Hematopoietic multipotent progenitor cell treated with erythropoietin and hydrocortisone succinate and interleukin-3 and kit ligand, for 8 days (in vitro differentiated cells): ENCODE results near the gene TRAP1.

Source experiments
- DNase-seq: peaks from one replicate; pipeline ENCODE4 v3.0.0-alpha.2; 2015

The TRAP1 gene

GRCh38 chr16:3717235-3718018, at the start of gene TRAP1:
TRAP1 (minus strand) TSS chr16:3717524; CDS start chr16:3717508, 16 bp downstream.
- peak; percentile 83 for DNase-seq

- DNase-seq = no peak
These were observed 48.9 kb upstream of the TRAP1 start for GRCh38 chr16:3766177-3766576.

GRCh38 chr16:3764409-3764808, 47.1 kb upstream of the TRAP1 start:
- no peak for DNase-seq

GRCh38 chr16:3762107-3762750, 44.9 kb upstream of the TRAP1 start:
- DNase-seq = no peak

DNA sequence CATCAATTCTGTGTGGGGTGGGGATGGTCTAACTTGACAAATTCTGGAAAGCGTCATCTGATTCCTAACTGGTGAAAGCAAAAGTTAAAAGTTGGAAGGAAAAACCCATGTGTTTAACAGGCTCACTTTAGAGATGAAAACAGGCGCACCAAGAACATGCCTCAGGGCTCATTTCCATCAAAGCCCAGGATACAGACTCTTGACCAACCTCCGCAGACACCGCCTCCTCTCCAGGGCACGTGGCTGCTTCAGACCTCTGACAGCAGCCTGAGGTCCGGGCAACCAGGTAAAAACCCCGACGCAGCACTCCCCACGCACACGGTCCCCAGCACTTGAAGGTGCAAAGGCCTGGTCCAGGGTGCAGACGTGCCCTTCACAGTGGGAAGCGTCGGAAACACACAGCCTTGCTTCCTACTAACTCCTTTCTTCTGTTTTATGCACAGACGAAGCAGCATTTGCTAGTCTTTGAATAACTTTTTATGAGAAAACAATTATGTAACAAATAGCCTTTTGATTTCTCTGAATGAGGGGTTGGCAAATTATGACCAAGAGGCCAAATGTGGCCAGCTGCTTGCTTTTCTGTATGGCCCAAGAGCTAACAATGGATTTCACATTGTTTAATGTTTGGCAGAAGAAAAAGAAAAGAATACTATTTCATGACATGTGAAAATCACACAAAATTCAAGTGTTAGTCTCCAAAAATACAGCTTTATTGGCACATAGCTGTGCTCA, 44.2 kb upstream of the TRAP1 start:
- DNase-seq = no peak

- DNase-seq = no peak
These were observed 43.2 kb upstream of the TRAP1 start for GRCh38 chr16:3760518-3760917.

GRCh38 chr16:3759736-3760135, 42.4 kb upstream of the TRAP1 start:
- DNase-seq = no peak

GRCh38 chr16:3756113-3756512, 38.8 kb upstream of the TRAP1 start:
- DNase-seq = no peak

DNA sequence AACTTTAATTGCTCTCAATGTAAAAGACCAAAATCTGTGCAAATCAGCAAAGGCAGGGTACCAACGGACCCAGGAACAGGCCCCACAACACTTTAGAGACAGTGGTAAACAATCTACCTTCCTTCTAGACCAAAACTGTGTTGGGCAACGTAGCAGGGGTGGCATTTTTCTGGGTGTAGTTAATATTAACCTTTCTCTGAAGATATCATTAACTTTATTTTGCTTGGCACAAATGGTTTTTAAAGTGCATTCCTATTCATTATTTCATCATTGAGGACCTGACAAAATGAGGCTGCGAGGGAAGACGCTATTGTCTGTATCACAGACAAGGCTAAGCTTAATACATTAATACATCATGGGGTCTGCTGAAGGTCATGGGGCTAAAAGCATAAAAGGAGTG, 37.9 kb upstream of the TRAP1 start:
- no peak for DNase-seq

DNA sequence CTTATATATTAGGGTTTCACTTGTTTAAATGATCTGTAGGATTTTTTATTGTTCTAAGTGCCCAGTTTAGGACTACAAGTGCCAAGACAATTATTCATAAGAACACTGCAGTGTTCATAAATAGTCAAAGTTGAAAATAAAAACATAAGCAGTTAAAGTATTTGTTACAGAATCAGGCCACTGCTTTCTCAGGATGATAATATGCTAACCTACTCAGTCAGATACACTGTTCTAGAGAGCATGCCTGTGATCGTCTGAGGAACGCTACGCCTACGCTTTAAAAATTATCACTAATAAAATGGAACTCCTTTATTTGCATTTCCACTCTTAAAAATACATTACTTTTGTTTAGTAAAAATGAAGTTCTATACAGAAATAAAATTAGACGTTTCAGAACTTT, 37.4 kb upstream of the TRAP1 start:
- no peak for DNase-seq

DNA sequence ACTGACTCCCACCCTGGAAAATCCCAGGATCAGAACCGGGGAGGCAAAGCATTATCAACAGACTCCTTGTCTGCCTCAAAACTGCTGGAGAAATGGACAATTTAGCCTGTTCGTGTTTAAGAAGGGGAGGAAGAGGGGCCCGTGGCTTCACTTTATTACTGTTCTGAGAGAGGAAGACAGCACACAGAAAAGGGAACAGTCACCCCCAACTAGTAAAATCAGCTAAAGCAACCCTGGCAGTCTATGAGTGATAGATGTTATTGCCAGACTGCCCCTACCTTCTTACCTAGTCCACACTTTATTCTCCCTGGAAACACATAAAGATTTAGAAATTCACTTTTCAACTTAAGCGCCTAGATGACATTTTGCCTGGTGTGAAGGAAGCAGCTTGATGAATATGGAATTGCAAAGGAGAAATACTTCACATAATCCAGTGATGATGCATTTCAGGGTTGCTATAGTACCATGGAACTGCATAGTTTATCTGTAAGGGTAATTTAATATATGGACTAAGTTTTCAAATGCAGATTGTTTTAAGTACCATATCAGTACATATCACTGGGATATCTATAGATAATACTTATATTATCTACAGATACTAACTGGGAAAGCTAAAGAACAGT, 36.9 kb upstream of the TRAP1 start:
- DNase-seq = no peak

DNA sequence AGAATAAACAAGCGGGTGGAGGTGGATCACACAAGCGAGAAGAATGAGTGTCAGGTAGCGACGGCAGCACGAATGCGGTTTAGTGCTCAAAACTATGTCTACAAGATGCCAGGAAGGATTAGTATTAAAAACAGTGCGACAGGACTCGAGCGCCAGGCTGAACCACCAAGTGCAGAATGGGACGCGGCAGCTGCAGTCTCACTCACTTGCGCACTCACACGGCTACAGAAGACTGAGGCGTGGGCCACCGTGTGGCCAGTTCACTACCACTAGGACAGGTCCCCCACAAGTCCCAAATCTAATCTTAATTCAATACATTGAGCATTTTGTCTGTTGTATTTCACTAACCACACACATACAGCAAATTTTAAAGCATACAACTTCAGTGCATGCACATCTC, 35.7 kb upstream of the TRAP1 start:
- DNase-seq = no peak

GRCh38 chr16:3751878-3752277, 34.6 kb upstream of the TRAP1 start:
- no peak for DNase-seq

DNA sequence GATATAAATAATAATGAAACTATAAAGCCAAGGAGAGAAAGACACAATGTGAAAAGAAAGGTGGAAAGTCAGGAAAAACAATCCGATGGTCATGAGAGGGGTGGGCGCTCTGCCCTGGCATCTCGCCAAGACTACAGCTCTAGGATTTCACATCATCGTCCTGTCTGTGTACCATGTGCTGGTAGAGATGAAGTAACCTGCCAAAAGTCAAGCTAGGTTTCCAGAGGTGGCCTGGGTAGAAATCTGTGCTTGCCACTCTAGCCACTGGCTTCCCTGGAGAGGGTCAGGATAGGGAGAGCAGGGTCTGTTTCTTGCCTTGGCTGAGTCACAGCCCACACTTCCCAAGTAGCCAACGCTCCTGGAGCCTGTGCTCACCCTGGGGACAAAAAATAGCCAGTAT, 31.0 kb upstream of the TRAP1 start:
- no peak for DNase-seq

- no peak for DNase-seq
These were observed 28.5 kb upstream of the TRAP1 start for GRCh38 chr16:3745751-3746355.

DNA sequence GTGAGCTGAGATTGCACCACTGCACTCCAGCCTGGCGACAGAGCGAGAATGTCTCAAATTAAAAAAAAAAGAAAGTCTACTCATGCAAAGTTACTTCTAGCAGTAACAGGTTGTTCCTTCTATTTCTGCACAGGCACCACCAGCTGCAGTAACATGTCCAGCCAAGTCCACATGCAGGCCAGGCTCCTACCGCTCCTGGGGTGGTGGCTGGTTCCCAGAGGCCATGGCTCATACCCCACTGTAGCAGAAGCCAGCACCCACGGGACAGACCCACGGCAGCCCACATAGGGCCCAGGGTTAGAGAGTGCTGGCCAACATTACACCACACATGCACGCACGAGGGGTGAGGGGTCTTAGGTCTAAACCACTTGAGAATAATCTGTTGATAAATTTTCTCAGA, 26.7 kb upstream of the TRAP1 start:
- DNase-seq = no peak

DNA sequence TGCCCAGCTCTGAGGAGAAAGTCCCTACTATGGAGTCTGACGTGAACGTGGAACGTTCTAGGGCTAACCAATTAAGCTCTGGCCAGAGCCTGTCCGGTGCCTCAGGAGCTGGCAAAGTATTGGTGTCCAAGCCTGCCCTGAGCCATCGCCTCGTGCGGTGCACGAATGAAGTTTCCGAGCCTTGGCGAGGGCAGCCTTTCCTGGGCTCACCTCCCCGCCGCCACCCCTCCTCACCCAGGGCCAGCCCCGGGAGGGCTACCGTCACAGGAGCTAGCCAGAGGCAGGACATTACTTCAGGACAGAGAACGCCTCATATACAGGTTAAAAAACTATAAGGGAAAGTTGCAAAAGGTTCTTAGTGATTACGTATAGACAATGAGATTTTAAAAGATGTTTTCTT, 23.6 kb upstream of the TRAP1 start:
- DNase-seq = no peak

GRCh38 chr16:3740186-3740585, 22.9 kb upstream of the TRAP1 start:
- DNase-seq = no peak

GRCh38 chr16:3739636-3740035, 22.3 kb upstream of the TRAP1 start:
- no peak for DNase-seq

- DNase-seq = no peak
These were observed 21.2 kb upstream of the TRAP1 start for GRCh38 chr16:3738541-3738940.

DNA sequence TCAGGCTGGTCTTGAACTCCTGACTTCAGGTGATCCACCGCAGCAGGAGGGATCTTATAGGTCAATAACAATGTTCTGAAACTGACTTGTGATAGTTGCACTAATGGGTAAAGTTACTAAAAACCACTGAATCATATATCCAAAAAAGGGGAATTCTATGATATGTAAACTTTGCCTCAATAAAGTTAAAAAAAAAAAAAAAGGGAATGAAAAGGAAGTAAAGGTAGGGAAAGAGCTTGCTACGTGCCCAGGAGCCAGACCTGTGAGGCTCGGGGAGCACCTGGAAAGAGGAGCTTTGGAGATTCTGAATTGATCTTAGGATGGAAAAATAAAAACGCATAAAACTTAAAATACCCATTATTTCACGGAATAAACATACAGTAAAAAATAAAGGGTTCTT, 20.8 kb upstream of the TRAP1 start:
- no peak for DNase-seq

DNA sequence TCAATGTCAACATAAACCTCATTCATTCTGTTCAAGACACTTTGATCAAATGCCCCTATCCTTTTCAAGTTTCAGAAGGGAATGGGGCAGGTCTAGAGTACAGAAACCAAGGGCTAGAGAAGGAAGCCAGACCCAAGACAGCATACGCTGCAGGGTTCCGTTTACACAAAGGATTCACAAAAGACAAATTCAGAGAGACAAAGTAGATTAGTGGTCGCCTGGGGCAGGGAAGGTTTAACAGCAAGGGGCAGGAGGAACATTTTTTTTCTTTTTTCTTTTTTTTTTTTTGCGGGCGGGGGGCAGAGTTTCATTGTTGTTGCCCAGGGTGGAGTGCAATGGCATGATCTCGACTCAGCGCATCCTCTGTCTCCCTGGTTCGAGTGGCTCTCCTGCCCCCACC, 19.9 kb upstream of the TRAP1 start:
- DNase-seq = no peak

DNA sequence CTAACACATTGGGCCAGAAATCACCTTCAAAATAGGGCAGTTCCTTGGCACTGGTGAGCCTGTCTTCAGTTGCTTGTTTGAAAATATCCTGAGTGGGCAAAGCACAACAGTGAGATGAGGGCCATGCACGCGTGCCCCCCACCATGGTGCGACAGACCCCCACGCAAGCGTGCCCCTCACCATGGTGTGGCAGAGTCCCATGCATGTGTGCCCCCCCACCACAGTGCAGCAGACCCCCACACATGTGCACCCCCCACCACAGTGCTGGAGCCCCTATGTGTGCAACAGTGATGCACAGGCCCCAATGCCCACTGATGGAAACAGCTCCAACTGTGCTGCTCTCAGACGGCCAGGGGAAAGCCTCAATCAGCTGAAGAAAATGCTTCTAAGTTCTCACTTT, 18.8 kb upstream of the TRAP1 start:
- DNase-seq = no peak
